Endothelial cell of umbilical vein (primary cell): ENCODE results near the gene EBLN1. TPM values are rescaled to one million over a fixed set of nuclear protein-coding genes. Genes with fewer than 3 reads are reported as not detected.

Experiments used
- BruUV-seq: library from RNA; stranded (reverse); fragments of 400-500 nt; replicated peaks from 2 replicates; lab custom pipeline; 2021; lab: Mats Ljungman, UMichigan
- CTCF ChIA-PET: fragments of 300-600, 350-600 bp; sonication (Branson Sonifier 250); formaldehyde crosslinking; loops from one replicate; lab custom pipeline; 2021; ENCODE audit warnings: antibody characterized with exemption, inconsistent platforms; lab: Charles Lee
- POLR2A ChIA-PET: fragments of 300-600, 350-600 bp; sonication (Branson Sonifier 250); formaldehyde crosslinking; loops from one replicate; lab custom pipeline; 2021; ENCODE audit warnings: antibody characterized with exemption, inconsistent platforms; lab: Charles Lee
- DNase-seq: peaks from one replicate; pipeline ENCODE4 v3.0.0-alpha.2; 2011; ENCODE audit warnings: low read depth, low spot score
- FAIRE-seq: peaks from 2 replicates; lab custom pipeline; 2011; peaks lifted over from hg19 to GRCh38; lab: Jason Lieb, UNC
- H2AFZ ChIP-seq: 2 replicates; pipeline ENCODE4 v1.6.0; 2012; ENCODE audit warnings: low read depth, low read length, control low read depth, inconsistent platforms
- H3K27ac ChIP-seq: 2 replicates; pipeline ENCODE4 v1.5.1; 2011; ENCODE audit warnings: low read depth, mild to moderate bottlenecking, control low read depth, low read length, moderate library complexity; ENCODE audit not compliant: insufficient read depth
- H3K27me3 ChIP-seq, 2 experiments: 2 replicates each; pipeline versions ENCODE4 v1.6.0 to v1.6.1; 2011; ENCODE audit warnings: low read length in 2 of 2, mixed read lengths in 1 of 2; ENCODE audit not compliant: control insufficient read depth in 2 of 2, insufficient read depth in 2 of 2
- H3K36me3 ChIP-seq, 2 experiments: 2 replicates in 1 of 2; 3 replicates in 1 of 2; pipeline ENCODE4 v1.5.1; 2011; ENCODE audit warnings: low read length in 2 of 2, mild to moderate bottlenecking in 1 of 2, moderate library complexity in 1 of 2; ENCODE audit not compliant: control insufficient read depth in 2 of 2, insufficient read depth in 2 of 2; ENCODE audit errors: extremely low read depth in 1 of 2
- H3K4me1 ChIP-seq: 3 replicates; pipeline ENCODE4 v1.5.1; 2011; ENCODE audit warnings: mild to moderate bottlenecking, low read length; ENCODE audit not compliant: control insufficient read depth, insufficient read depth; ENCODE audit errors: extremely low read depth
- H3K4me2 ChIP-seq: 2 replicates; pipeline ENCODE4 v1.6.1; 2011; ENCODE audit warnings: low read length, control low read depth, mixed read lengths; ENCODE audit not compliant: insufficient read depth
- H3K4me3 ChIP-seq, 3 experiments: fragments of 200-600 bp in 1 of 3; sonication (generic), shearing (Covaris generic) in 1 of 3; replicated peaks in 1 of 3; 2 replicates each; pipeline ENCODE4 v1.5.1; 2011 to 2016; ENCODE audit warnings: control low read depth in 3 of 3, low read length in 3 of 3, mild to moderate bottlenecking in 2 of 3, inconsistent platforms in 1 of 3, low read depth in 1 of 3, moderate library complexity in 1 of 3; ENCODE audit not compliant: insufficient read depth in 1 of 3
- H3K79me2 ChIP-seq: 2 replicates; pipeline ENCODE4 v1.6.0; 2012; ENCODE audit warnings: low read length, inconsistent platforms; ENCODE audit not compliant: control insufficient read depth, insufficient read depth
- H3K9ac ChIP-seq: replicated peaks from 2 replicates; pipeline ENCODE3; 2011; ENCODE audit warnings: low read length, control low read depth; ENCODE audit not compliant: insufficient read depth; ENCODE audit errors: extremely low read depth
- H3K9me1 ChIP-seq: replicated peaks from 3 replicates; pipeline ENCODE4 v1.6.0; 2011; ENCODE audit warnings: mild to moderate bottlenecking, low read length; ENCODE audit not compliant: control insufficient read depth, insufficient read depth; ENCODE audit errors: extremely low read depth
- H3K9me3 ChIP-seq: replicated peaks from 2 replicates; pipeline ENCODE4 v1.5.1; 2012; ENCODE audit warnings: low read length, inconsistent platforms; ENCODE audit not compliant: control insufficient read depth, insufficient read depth
- H4K20me1 ChIP-seq: replicated peaks from 2 replicates; pipeline ENCODE3; 2011; ENCODE audit warnings: mild to moderate bottlenecking, low read length; ENCODE audit not compliant: control insufficient read depth, insufficient read depth; ENCODE audit errors: extremely low read depth
- CTCF ChIP-seq, 2 donors: IDR thresholded peaks; 1 replicate in 1 of 2; 2 replicates in 1 of 2; pipeline ENCODE4 v1.5.1; 2011; ENCODE audit warnings: low read length in 2 of 2, mild to moderate bottlenecking in 2 of 2, moderate library complexity in 2 of 2, control low read depth in 1 of 2, inconsistent platforms in 1 of 2, low read depth in 1 of 2; ENCODE audit not compliant: insufficient read depth in 1 of 2; ENCODE audit errors: extremely low read depth in 1 of 2
- EZH2 ChIP-seq: IDR thresholded peaks from 2 replicates; pipeline ENCODE4 v1.6.1; 2012; ENCODE audit warnings: borderline replicate concordance, low read depth, mild to moderate bottlenecking, moderate library complexity, low read length, inconsistent platforms; ENCODE audit not compliant: severe bottlenecking
- FOS ChIP-seq: IDR thresholded peaks from 2 replicates; pipeline ENCODE4 v1.6.1; 2011; ENCODE audit warnings: mild to moderate bottlenecking, low read length, moderate library complexity, borderline replicate concordance; ENCODE audit not compliant: insufficient read depth
- GATA2 ChIP-seq: IDR thresholded peaks from 2 replicates; pipeline ENCODE4 v1.7.0; 2011; ENCODE audit warnings: low read depth, mild to moderate bottlenecking, moderate library complexity, mixed read lengths, low read length; ENCODE audit not compliant: insufficient read length, insufficient read depth
- JUN ChIP-seq: IDR thresholded peaks from 2 replicates; pipeline ENCODE4 v1.6.1; 2011; ENCODE audit warnings: borderline replicate concordance, low read depth; ENCODE audit not compliant: insufficient read length, insufficient read depth
- MAX ChIP-seq: IDR thresholded peaks from 2 replicates; pipeline ENCODE4 v1.6.1; 2011; ENCODE audit not compliant: insufficient read depth, insufficient read length
- MYC ChIP-seq: IDR thresholded peaks from one replicate; pipeline ENCODE4 v1.6.1; 2011; ENCODE audit warnings: mild to moderate bottlenecking, low read depth, low read length
- POLR2A ChIP-seq: IDR thresholded peaks from 2 replicates; pipeline ENCODE4 v1.6.1; 2012; ENCODE audit warnings: low read depth, mild to moderate bottlenecking, control low read depth, low read length
- POLR2AphosphoS5 ChIP-seq: IDR thresholded peaks from 2 replicates; pipeline ENCODE4 v1.6.1; 2012; ENCODE audit warnings: low read depth, mild to moderate bottlenecking, control low read depth, low read length, moderate library complexity; ENCODE audit not compliant: insufficient read depth
- dilution Hi-C: fragments of 300-500 bp; cut with MboI; formaldehyde crosslinking; loops from one replicate; pipeline ENCODE4 v1.15.0; 2019; ENCODE audit warnings: low sequenced_read_pairs; ENCODE audit not compliant: extremely low pct_ligation_motif_present
- intact Hi-C: fragments of 100-400 bp; cut with micrococcal nuclease; formaldehyde crosslinking; loops from one replicate; pipeline ENCODE4 v1.10.0; 2022
- polyA plus RNA-seq, 4 experiments: library from polyadenylated mRNA; depleted of rRNA in 3 of 4; stranded (reverse) in 3 of 4; unstranded in 1 of 4; fragments of >200 nt; gene quantifications; 2 replicates each; pipeline versions ENCODE4 v1.2.1 to v1.2.3, GENCODE V29; 2011 to 2012; ENCODE audit warnings: missing spikeins in 1 of 4
- total RNA-seq: library from RNA; stranded (reverse); gene quantifications from 2 replicates; pipeline ENCODE4 v1.2.3, GENCODE V29; 2021

The EBLN1 gene
- total and polyA plus RNA-seq, 2 donors (not counting 3 experiments of a cell fraction or from before 2014, with no cell fraction given): not detected

GRCh38 chr10:22252224-22252800, 34.5 kb upstream of the EBLN1 start:
- Histone ChIP-seq H3K9ac (peak overlapping the region; percentile 93), H3K9me1 (no peaks in the 10 kb centered on the region), H3K36me3 (no peaks in the 10 kb centered on the region), H3K4me1 (peaks cover 4% of the 10 kb centered on the region), H4K20me1 (no peaks in the 10 kb centered on the region), H3K4me3 (peak overlapping the region; percentile 58 to 87 (median 58)), H3K9me3 (no peaks in the 10 kb centered on the region), H3K27ac (peak overlapping the region; percentile 81), H3K27me3 (peaks cover 5 to 6% of the 10 kb centered on the region in 2 experiments), H2AFZ (peak overlapping the region; percentile 99), H3K4me2 (peak overlapping the region; percentile 98), H3K79me2 (no peaks in the 10 kb centered on the region)
- ChIA-PET POLR2A (no interaction called here), CTCF (interaction anchor here (1.2 to 2.2 kb wide), 2 partner anchors 24 to 64 kb away, joined by 3 to 8 read pairs; partner anchors contain the start of gene COMMD3)
- TF ChIP-seq FOS (no peak), JUN (no peak), POLR2A (peak; percentile 72), POLR2AphosphoS5 (peak; percentile 54)
- DNase-seq (peak; percentile 26), FAIRE-seq (peak; percentile 4)
- dilution Hi-C loops (no loop called here), intact Hi-C loops (loop anchor here (1.0 to 5.0 kb wide), 3 partner anchors 23 to 735 kb away; no protein-coding TSS in a partner anchor)
- TSS peak; percentile 24 for BruUV-seq

- Histone ChIP-seq H3K4me3 (peak overlapping the region; percentile 58 to 87 (median 58)), H3K9me1 (no peaks in the 10 kb centered on the region), H3K27ac (peak overlapping the region; percentile 81), H3K9me3 (no peaks in the 10 kb centered on the region), H4K20me1 (no peaks in the 10 kb centered on the region), H3K4me2 (peak overlapping the region; percentile 98), H3K4me1 (peaks cover 6% of the 10 kb centered on the region), H3K36me3 (no peaks in the 10 kb centered on the region), H3K27me3 (peaks cover under 1 to 1% of the 10 kb centered on the region in 2 experiments), H2AFZ (peak overlapping the region; percentile 99), H3K79me2 (no peaks in the 10 kb centered on the region), H3K9ac (peak overlapping the region; percentile 93)
- POLR2A ChIA-PET: no interaction called here
- peak; percentile 67 for DNase-seq
- dilution Hi-C loops (no loop called here), intact Hi-C loops (loop anchor here (1.0 to 5.0 kb wide), 5 partner anchors 22 to 736 kb away; partner anchors contain the start of genes COMMD3 and DNAJC1)
- CTCF ChIA-PET: no interaction called here
- no peak for TF ChIP-seq POLR2A
- TF ChIP-seq POLR2AphosphoS5: no peak
- no peak for TF ChIP-seq MAX
- no peak for TF ChIP-seq EZH2
- TF ChIP-seq MYC: no peak
- no peak for TF ChIP-seq GATA2
- TF ChIP-seq CTCF (IDR thresholded peaks at IDR 0.05; ENCODE audit: extremely low read depth in 1 of 2, insufficient read depth in 1 of 2, low read depth in 1 of 2, low read length in 2 of 2): no peak
- no peak for TF ChIP-seq JUN
- no peak for TF ChIP-seq FOS
- peak; percentile 47 for FAIRE-seq
- no TSS peak for BruUV-seq
Observed at GRCh38 chr10:22251751-22252223, 34.0 kb upstream of the EBLN1 start.
